Loucy (cell line): ENCODE results near the gene EZH1.

ENCODE experiments used
- CTCF ChIP-seq: fragments of 200-600 bp; sonication (generic); conservative IDR thresholded peaks from 2 replicates; pipeline ENCODE4 v1.5.1; 2014; ENCODE audit warnings: mild to moderate bottlenecking, antibody characterized with exemption, low read length
- EZH2phosphoT487 ChIP-seq: fragments of 200-600 bp; IDR thresholded peaks from 2 replicates; pipeline ENCODE4 v1.6.1; 2018; ENCODE audit warnings: antibody characterized with exemption, mild to moderate bottlenecking, moderate library complexity, borderline replicate concordance

GRCh38 chr17:42773290-42774035, 28.6 kb upstream of the EZH1 start, which contains the start of gene VPS25:
- TF ChIP-seq CTCF (no peak; the same call in 1 of the 2 replicates), EZH2phosphoT487 (no peak)
